ENCODE data around the gene HPS3.
"Not testable (repeated sequence)": the region's sequence is repeated elsewhere in the genome, so short reads cannot be mapped to it uniquely, and the experiment has no call there.

HPS3 gene

DNA sequence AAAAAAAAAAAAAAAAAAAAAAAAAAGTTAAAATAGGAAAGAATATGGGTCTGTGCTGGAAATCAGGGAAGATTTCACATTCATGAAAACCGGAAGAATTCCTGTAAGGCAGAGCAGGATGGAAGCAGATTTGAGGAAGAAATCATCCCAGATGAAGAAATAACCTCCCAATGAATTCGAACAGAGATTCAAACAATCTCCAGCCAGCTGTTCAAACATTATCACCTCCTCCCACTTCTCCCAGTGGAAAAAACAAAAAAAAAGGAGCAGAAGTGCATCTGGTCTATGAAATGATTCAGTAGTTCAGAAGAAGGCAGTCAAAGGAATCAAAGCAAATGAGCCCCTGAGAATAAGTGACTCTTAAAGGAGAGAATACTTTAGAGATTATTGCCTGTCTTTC, 59.1 kb downstream of the HPS3 start:
- DNase-seq = no peak

DNA sequence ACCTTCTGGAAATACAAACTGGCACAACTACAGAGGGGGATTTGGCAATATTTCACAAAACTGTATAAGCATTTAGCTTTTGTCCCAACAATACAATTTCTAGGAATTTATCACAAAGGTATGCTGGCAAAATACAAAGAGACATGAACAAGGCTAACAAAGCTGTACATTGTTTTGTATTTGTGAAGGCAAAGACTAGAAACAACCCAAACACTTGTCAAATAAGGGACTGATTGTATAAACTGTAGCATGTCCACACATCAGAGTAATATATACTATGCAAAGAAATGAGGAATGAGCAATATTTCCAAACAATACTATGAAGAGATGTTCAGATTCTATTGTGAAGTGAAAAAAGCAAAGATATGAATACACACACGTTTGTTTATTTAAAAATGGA, 65.8 kb downstream of the HPS3 start:
- no peak for DNase-seq

DNA sequence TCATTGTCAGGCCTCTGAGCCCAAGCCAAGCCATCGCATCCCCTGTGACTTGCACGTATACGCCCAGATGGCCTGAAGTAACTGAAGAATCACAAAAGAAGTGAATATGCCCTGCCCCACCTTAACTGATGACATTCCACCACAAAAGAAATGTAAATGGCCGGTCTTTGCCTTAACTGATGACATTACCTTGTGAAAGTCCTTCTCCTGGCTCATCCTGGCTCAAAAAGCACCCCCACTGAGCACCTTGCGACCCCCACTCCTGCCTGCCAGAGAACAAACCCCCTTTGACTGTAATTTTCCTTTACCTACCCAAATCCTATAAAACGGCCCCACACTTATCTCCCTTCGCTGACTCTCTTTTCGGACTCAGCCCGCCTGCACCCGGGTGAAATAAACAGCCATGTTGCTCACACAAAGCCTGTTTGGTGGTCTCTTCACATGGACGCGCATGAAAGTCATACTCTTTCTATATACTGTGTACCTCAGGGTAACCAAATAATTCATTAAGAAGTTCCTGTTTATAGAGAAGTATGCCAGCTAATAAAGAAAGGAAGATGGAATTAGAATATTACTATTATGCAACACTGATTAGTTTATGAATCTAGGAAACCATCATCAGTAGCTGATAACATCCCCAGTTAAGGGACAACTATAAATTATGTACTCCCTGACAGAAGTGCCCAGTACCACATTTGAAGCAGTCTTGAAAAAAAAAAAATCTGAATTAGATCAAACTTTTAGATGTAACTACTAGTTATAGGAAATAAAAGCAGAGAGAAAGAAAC, 67.6 kb downstream of the HPS3 start:
- not testable (repeated sequence) for DNase-seq

DNA sequence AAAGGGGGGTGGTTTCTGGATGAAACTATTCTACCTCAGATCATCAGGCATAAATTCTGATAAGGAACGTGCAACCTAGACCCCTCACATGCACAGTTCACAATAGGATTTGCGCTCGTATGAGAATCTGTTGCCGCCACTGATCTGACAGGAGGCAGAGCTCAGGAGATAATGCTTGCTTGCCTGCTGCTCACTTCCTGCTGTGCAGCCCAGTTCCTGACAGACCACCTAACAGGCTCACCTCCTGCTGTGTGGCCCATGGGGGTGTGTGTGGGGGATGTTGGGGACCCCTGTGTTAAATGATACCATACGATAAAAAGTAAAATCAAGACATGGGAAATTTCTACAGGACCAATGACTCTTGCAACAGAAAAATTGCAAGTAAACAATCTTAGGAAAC, 68.2 kb downstream of the HPS3 start:
- DNase-seq = no peak

DNA sequence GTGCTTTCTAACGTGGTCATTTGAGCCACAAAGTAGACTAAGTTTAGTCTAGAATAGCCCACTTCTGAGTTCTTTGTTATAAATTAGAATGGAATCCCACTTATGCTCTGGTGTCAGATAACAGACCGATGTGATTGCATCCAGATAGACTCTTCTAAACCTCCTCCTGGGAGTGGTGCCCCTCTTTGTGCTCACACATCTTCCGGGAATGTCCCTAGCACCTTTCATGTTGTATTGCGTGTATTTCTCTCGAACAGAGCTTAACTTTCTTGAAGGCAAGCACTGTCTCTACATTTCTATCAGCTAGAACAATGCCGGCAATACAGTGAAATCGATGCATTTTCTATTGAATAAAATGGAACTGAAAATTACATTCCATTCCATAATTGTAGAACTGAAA, 69.2 kb downstream of the HPS3 start:
- DNase-seq = no peak

DNA sequence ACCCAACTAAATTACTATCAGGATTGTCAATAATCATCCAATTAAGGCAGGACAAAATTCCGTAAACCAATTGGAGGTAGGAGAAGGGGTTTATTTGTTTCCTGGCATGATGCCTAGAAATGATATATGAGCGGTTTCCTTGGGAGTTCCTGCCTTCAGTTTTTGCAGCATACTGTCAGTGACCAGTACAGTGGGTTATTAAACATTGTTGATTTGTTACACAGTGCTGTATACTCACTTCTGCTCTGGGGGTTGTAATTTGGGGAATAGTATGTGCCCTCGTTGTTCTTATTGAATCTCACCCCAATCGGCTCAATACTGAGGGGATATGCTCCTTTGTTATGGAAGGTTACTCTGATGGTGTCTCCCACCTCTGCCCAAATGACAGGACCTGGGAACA, 70.0 kb downstream of the HPS3 start:
- no peak for DNase-seq

DNA sequence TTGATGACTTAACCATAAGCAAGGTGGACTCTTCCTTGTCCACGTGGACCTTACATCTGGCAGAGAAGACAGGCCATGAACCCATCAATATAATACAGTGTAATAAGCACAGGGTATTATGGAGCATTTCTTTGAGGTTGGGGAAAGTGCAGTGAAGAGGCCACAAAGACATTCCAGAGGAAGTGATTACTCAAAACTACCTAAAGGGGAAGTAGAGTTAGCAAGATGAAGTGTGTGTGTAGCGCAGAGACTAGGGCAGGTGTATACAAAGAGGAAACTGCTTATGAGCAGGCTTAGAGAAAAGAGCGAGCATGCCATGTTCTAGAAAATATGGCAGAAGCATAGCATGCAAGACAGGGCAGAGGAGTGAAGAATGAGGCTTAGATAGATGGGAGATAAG, 74.3 kb downstream of the HPS3 start:
- no peak for DNase-seq

DNA sequence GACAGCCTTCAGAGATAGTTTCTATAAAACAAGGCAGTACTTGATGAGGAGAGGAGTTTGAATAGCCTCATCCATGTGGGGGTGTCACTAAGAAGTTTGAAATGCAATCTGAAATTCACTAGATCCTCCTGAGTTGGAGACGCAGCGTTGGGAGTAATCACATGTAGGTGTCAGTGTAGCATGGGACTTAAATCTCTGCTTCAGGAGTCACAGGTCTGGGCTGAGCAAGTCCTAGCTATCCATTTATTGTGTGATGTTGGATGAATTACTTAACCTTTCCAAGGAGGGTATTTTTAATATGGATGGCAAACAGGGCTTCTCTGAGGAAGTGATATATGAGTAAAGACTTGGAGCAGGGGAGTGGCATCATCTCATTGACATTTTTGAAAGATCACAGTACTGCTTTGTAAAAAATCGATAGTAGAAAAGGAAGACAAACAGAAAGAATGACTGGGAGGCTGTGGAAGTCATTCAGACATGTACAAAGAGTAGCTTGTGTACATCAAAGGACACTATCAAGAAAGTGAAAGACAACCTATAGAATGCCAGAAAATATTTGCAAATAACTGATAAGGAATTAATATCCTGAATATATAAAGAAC, 75.1 kb downstream of the HPS3 start:
- no peak for DNase-seq

DNA sequence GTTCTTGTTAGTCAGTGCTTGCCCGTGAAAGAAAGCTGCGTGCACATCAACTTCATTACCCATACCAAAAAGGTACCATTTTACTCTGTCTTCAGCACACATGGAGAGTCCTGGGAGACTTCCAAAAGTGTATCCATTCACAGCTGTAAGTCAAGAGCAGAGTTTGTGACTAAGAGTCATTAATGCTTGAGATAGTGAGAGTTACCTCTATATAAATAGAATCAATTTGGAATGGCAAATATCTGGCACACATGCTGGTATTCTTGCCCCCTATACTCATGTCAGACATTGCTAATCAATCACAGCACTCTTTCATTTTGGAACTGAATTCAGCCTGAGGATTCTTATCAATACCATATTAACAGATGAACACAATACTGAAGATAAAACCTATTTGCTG, 78.0 kb downstream of the HPS3 start:
- no peak for DNase-seq

DNA sequence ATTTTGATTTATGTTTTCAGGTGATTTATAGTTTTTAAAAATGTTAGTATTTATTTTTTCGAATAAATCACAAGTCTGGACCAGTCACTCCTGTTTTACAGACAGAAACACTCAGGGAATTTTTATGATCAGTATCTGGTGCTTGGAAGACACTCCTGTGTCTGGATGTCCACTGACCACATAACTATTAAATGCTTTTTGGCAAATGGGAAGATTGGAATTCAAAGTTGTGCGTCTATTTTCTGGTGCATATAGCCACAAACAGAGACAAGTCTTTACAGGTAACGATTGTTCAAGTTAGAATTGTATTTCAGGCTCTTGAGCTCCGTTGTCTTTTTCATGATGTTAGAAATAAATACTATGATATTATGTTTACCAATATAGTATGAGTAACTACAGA, 80.0 kb downstream of the HPS3 start:
- no peak for DNase-seq

DNA sequence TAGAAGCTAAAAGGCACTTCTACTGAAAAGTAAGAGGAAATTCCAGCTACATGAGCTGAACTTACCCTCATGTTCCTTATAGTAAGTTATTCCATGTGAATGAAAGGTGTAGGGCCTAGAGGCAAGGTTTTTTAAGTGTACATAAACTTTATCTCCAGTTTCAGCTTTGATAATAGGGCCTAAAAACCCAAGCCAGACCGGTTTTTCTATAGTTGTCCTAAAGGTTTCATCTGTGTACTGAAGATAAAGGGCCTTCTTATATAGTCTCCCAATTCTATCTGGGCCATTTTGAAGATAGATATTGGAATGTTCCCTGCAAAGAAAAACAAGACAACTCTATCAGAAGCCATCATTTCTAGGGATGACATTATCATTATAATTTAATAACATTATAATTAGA, 82.9 kb downstream of the HPS3 start:
- DNase-seq = no peak

DNA sequence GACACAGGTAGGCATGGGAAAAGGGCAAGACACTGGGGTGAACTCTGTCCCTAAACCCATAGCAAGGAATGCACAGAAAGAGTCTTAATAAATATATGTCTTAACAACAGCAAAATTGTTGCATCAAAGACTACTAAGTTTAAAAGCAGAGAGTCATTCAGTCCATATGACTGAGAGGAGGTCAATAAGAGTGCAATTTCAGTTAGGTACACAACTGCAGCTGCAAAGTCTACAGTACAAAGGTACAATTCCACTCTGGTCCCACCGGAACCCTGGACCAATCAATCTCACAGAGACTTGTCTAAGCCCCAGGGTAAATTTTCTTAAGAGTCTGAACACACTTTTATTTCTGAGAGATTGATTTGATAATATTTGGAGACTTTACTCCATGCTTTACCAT, 85.3 kb downstream of the HPS3 start:
- DNase-seq = no peak

DNA sequence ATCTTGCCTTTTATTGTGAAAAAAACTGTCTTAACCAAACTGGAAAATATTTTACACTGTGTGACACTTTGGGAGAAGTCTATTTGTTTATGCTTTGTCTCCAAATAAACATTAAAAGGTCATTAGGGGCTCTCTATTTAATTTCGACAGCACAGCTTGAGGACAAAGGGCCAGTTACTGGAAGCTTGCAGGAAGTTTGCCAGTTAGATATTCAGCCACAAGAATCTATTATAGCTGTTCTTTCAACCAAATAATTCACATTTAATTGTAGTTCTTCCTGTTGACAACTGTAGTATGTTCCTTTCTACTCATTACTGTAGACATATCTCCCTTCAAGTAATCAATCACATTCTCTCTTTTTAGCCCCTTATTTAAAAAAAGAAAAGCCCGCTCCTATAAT, 86.1 kb downstream of the HPS3 start:
- no peak for DNase-seq

DNA sequence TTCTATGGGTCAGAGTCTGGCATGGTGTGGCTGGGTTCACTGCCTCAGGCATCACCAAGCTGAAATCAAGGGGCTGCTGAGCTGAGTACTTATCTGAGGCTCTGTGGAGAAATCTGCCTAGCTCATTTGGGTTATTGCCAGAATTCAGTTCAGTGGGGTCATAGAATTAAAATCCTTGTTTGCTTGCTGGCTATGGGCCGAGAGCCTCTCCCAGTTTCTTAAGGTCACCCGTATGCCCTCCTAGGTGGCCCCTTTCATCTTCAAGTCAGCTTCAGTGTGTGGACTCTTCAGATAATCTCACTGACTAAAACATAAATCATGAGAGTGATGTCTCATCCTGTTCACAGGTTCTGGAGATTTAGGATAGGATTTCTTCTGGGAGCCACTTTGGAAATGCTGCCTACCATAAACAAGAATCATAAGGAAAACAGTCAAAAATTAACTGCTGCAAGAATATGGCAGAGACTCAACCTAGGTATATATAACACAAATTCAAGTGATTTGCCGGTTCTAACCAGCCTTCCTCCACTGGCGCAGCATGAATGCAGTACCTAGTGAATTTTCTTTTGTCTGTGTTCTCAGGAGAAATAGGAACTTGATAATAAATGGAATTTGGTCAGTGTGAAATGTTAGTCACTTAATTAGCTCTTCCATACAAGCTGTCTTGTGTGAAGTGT, 86.9 kb downstream of the HPS3 start:
- DNase-seq = no peak

DNA sequence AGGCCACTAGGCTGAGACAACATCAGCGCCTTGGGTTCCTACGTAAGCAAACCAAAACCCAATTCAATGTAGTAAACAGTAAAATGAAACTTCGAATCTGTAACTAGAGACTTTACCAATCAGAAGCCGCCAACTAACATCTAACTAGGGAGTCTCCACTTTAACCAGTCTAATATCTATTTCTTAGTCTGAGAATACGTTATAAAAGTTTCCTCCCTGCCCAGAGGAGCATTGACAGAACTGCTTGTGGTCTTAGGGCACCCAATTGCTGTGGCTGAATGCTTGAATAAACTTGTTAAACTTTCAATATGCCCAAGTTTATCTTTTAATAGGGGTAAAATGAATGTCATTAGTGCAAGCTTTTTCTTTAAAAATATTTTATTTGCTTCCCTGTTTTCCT, 87.9 kb downstream of the HPS3 start:
- DNase-seq = no peak

DNA sequence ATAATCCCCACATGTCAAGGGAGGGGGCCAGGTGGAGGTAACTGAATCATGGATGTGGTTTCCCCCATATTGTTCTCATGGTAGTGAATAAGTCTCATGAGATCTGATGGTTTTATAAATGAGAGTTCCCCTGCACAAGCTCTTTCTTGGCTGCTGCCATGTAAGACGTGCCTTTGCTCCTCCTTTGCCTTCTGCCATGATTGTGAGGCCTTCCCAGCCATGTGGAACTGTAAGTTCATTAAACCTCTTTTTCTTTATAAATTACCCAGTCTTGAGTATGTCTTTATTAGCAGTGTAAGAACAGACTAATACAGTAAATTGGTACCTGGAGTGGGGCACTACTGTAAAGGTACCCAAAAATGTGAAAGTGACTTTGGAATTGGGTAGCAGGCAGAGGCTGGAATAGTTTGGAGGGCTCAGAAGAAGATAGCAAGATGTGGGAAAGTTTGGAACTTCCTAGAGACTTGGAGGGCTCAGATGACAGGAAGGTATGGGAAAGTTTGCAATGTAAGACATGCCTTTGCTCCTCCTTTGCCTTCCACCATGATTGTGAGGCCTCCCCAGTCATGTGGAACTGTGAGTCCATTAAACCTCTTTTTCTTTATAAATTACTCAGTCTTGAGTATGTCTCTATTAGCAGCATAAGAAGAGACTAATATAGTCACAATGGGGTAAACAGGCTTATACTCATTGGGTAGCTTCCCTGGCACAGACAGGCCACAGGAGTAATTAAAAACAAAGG, 90.1 kb downstream of the HPS3 start:
- DNase-seq = not testable (repeated sequence)

DNA sequence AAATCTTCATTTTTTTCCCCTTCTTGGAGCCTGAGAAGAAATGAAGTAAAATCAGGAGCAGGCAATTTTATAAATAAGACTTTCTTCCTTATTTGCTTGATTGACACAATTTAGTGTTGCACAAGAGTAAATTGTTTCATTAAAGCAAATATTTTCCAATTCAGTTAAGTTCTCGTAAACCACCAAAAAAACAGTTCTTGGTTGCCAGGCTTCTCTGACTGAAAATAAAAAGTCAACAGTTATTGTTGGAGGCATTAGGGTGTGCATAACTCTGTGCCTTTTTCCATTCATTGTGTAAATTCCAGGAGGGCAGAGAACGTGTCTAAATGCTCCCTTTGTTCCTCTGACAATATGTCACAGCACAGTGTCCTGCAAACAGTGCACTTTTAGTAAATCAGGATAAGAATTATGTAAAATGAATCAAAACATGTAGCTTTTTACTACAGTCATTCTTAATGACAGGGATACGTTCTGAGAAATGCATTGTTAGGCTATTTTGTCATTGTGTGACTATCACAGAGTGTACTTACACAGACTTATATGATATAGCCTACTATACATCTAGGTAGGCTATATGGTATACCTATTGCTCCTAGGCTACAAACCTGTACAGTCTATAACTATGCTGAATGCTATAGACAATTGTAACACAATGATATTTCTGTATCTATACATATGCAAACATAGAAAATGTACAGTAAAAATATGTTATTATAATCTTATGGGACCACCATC, 92.5 kb downstream of the HPS3 start, which contains the start of gene CP:
Gene CP (minus strand): TSS at position 47 of the 735 bp plus-strand sequence. CDS start 37 bp downstream, at position 10.
- DNase-seq = no peak
